Parathyroid adenoma (tissue), 2 donors: ENCODE data around the gene COL5A2.

Source experiments
- H2AFZ ChIP-seq: fragments of 300-600 bp; sonication (generic); one replicate; pipeline ENCODE4 v1.7.0; 2017; ENCODE audit warnings: antibody characterized with exemption, mild to moderate bottlenecking
- H3K27ac ChIP-seq: fragments of 300-600 bp; sonication (generic); one replicate; pipeline ENCODE4 v1.7.0; 2017
- H3K27me3 ChIP-seq: fragments of 300-600 bp; sonication (generic); one replicate; pipeline ENCODE4 v1.7.0; 2017; ENCODE audit warnings: low read length; ENCODE audit not compliant: control insufficient read depth, insufficient read depth
- H3K36me3 ChIP-seq: fragments of 300-600 bp; sonication (generic); one replicate; pipeline ENCODE4 v1.7.0; 2017; ENCODE audit warnings: low read length; ENCODE audit not compliant: control insufficient read depth, insufficient read depth
- H3K4me1 ChIP-seq: fragments of 300-600 bp; sonication (generic); one replicate; pipeline ENCODE4 v1.7.0; 2017; ENCODE audit warnings: control low read depth
- H3K4me2 ChIP-seq: fragments of 300-600 bp; sonication (generic); one replicate; pipeline ENCODE4 v1.7.0; 2017; ENCODE audit warnings: low read length
- H3K4me3 ChIP-seq: fragments of 300-600 bp; sonication (generic); one replicate; pipeline ENCODE4 v1.7.0; 2017; ENCODE audit warnings: low read depth, low read length
- H3K79me2 ChIP-seq: fragments of 300-600 bp; sonication (generic); one replicate; pipeline ENCODE4 v1.7.0; 2017; ENCODE audit warnings: control low read depth
- H3K9ac ChIP-seq: fragments of 300-600 bp; sonication (generic); one replicate; pipeline ENCODE4 v1.7.0; 2017; ENCODE audit warnings: mild to moderate bottlenecking
- H3K9me3 ChIP-seq: fragments of 300-600 bp; sonication (generic); one replicate; pipeline ENCODE4 v1.7.0; 2017; ENCODE audit warnings: low read length; ENCODE audit not compliant: control insufficient read depth
- TF ChIP-seq, protein P1 (sequence below): fragments of 300-600 bp; sonication (generic); IDR thresholded peaks from one replicate; pipeline ENCODE4 v1.7.0; 2017; ENCODE audit warnings: antibody characterized with exemption, mild to moderate bottlenecking
- donor health status: primary hyperparathyroidism.

Gene COL5A2

DNA sequence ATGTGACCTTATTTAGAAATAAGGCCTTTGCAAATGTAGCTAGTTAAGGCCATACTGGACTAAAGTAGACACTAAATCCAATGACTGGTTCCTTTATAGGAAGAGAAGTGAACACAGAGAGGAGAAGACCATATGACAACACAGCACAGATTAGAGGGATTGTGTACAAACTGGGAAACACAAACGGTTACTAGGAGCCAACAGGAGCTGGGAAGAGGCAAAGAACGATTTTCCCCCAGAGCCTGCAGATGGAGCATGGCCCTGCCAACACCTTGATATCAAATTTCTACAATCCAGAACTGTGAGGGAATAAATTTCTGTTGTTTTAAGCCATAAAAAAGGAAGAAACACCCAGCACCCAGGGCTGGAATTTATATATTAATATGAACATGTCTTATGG, 38.7 kb upstream of the COL5A2 start:
- Histone ChIP-seq H3K9ac (no peak overlapping the region), H3K9me3 (no peaks in the 10 kb centered on the region), H3K27me3 (no peaks in the 10 kb centered on the region), H3K4me2 (no peak overlapping the region), H3K79me2 (no peaks in the 10 kb centered on the region), H3K36me3 (no peaks in the 10 kb centered on the region), H2AFZ (no peak overlapping the region), H3K4me1 (no peaks in the 10 kb centered on the region), H3K4me3 (no peak overlapping the region), H3K27ac (no peak overlapping the region)
- TF ChIP-seq, protein P1, sequence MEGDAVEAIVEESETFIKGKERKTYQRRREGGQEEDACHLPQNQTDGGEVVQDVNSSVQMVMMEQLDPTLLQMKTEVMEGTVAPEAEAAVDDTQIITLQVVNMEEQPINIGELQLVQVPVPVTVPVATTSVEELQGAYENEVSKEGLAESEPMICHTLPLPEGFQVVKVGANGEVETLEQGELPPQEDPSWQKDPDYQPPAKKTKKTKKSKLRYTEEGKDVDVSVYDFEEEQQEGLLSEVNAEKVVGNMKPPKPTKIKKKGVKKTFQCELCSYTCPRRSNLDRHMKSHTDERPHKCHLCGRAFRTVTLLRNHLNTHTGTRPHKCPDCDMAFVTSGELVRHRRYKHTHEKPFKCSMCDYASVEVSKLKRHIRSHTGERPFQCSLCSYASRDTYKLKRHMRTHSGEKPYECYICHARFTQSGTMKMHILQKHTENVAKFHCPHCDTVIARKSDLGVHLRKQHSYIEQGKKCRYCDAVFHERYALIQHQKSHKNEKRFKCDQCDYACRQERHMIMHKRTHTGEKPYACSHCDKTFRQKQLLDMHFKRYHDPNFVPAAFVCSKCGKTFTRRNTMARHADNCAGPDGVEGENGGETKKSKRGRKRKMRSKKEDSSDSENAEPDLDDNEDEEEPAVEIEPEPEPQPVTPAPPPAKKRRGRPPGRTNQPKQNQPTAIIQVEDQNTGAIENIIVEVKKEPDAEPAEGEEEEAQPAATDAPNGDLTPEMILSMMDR: no peak

DNA sequence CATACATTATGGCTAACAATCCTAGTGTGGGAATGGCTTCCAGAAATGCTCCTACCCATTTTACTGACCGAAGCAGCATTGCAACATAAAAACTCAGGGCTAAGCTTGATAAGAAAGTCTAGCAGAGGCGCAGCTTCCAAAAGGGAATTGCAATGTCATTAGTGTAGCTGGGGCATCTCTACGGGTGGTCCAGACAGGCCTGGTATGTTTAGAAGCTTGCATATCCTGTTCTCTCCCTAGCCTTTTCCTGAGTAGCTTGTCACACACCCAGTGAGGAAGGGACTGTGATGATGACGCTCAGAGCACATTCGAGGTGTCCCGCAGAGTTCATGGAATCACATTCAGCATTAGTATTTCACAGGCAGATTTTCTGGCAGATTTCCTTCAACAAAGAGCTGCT, 38.0 kb upstream of the COL5A2 start:
- Histone ChIP-seq H2AFZ (no peak overlapping the region), H3K4me1 (no peaks in the 10 kb centered on the region), H3K9ac (no peak overlapping the region), H3K9me3 (no peaks in the 10 kb centered on the region), H3K36me3 (no peaks in the 10 kb centered on the region), H3K27me3 (no peaks in the 10 kb centered on the region), H3K4me2 (no peak overlapping the region), H3K79me2 (no peaks in the 10 kb centered on the region), H3K4me3 (no peak overlapping the region), H3K27ac (no peak overlapping the region)
- TF ChIP-seq, protein P1: no peak

DNA sequence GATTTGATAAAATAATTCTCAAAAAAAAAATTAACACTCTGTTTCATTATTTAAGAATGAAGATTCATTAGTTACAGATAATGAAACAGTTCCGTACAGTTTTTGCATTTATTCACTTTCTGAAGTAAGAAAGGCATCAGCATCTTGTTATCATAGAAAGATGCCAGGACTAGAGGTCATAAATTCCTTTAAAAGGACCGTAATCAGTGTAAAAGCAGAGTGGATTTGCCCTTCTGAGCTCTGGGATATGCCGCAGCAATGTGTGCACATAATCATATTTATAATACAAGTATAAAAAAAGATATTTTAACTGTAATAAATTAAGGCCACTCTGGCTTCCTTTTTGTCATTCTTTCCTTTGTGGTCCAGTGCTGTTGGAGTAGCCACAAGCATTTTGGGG, 37.5 kb upstream of the COL5A2 start:
- Histone ChIP-seq H3K36me3 (no peaks in the 10 kb centered on the region), H3K4me1 (no peaks in the 10 kb centered on the region), H3K4me2 (no peak overlapping the region), H3K27me3 (no peaks in the 10 kb centered on the region), H3K27ac (no peak overlapping the region), H3K79me2 (no peaks in the 10 kb centered on the region), H3K9me3 (no peaks in the 10 kb centered on the region), H3K9ac (no peak overlapping the region), H2AFZ (no peak overlapping the region), H3K4me3 (no peak overlapping the region)
- TF ChIP-seq, protein P1: no peak

DNA sequence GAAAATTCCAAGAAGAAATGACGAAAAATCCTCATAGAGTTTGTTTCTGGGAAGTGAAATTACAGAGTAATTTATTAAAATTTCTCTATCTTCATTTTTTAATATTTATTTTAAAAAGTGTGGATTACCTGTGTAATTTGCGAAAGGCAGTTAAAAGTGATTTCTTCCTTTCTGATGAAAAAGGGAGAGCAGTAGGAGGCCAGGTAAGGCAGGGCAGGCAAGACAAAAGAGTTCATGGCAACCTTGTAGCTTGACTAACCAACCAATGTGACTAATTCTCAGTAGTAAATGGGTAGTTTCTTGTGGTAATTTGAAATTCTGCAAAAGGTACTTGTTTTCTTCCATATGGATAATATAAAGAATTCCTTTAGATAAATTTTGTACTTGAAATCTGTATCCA, 34.9 kb upstream of the COL5A2 start:
- TF ChIP-seq, protein P1: no peak
- Histone ChIP-seq H3K27ac (no peak overlapping the region), H3K4me3 (no peak overlapping the region), H3K27me3 (no peaks in the 10 kb centered on the region), H3K9ac (no peak overlapping the region), H3K4me2 (no peak overlapping the region), H3K9me3 (no peaks in the 10 kb centered on the region), H3K79me2 (no peaks in the 10 kb centered on the region), H3K4me1 (no peaks in the 10 kb centered on the region), H3K36me3 (no peaks in the 10 kb centered on the region), H2AFZ (no peak overlapping the region)

DNA sequence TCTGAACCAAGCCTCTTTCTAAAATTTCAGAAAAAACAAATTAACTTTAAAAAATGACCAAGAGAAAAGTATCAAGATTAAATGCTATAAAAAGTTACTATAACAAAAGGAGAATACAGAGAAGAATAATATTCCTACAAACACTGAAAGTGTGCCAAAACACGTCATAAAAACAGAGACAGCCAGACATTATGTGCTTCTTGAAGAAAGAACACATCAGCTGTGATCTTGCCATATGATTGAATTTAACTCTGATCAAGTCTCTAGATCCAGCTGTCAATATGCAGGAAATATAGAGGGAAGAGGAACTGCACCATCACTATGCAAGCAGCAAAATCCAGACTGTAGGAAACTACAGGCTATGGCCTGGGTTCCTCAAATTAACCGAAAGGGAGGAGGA, 33.7 kb upstream of the COL5A2 start:
- no peaks in the 10 kb centered on the region for H3K36me3 ChIP-seq
- no peak overlapping the region for H3K9ac ChIP-seq
- H3K4me1 ChIP-seq: no peaks in the 10 kb centered on the region
- TF ChIP-seq, protein P1: no peak
- H3K79me2 ChIP-seq: no peaks in the 10 kb centered on the region
- H3K27me3 ChIP-seq: no peaks in the 10 kb centered on the region
- no peak overlapping the region for H3K4me3 ChIP-seq
- H3K9me3 ChIP-seq: no peaks in the 10 kb centered on the region
- H2AFZ ChIP-seq: no peak overlapping the region
- no peak overlapping the region for H3K4me2 ChIP-seq
- no peak overlapping the region for H3K27ac ChIP-seq
